Measurements from ENCODE around the gene CDC34.

- TF ChIP-seq CTCF (IDR thresholded peaks at IDR 0.05) (no peak), POLR2A (IDR thresholded peaks at IDR 0.05) (no peak), POLR2AphosphoS5 (IDR thresholded peaks at IDR 0.05) (no peak)
These were observed 42.0 kb upstream of the CDC34 start for GRCh38 chr19:489418-490196.
